Fibroblast of lung (primary cell): ENCODE measurements around the gene GDPD2. TPM values are rescaled to one million over a fixed set of nuclear protein-coding genes. Genes with fewer than 3 reads are reported as not detected.

Experiments used
- DNase-seq, 2 donors: peaks; one replicate each; pipeline versions ENCODE4 v3.0.0 to v3.0.0-alpha.2; 2010; ENCODE audit warnings: low read depth in 2 of 2
- H2AFZ ChIP-seq: 2 replicates; pipeline ENCODE4 v1.5.1; 2012; ENCODE audit warnings: low read length, control low read depth, inconsistent platforms
- H3K27ac ChIP-seq: 2 replicates; pipeline ENCODE4 v1.5.1; 2011; ENCODE audit warnings: low read length, control low read depth; ENCODE audit not compliant: insufficient read depth
- H3K27me3 ChIP-seq: 2 replicates; pipeline ENCODE4 v1.5.1; 2011; ENCODE audit warnings: mild to moderate bottlenecking, low read length; ENCODE audit not compliant: control insufficient read depth, insufficient read depth
- H3K36me3 ChIP-seq: 2 replicates; pipeline ENCODE4 v1.5.1; 2011; ENCODE audit warnings: low read length; ENCODE audit not compliant: control insufficient read depth, insufficient read depth
- H3K4me1 ChIP-seq: 2 replicates; pipeline ENCODE4 v1.5.1; 2011; ENCODE audit warnings: low read length; ENCODE audit not compliant: control insufficient read depth, insufficient read depth; ENCODE audit errors: extremely low read depth
- H3K4me2 ChIP-seq: 2 replicates; pipeline ENCODE4 v1.5.1; 2011; ENCODE audit warnings: low read length, control low read depth; ENCODE audit not compliant: insufficient read depth; ENCODE audit errors: extremely low read depth
- H3K4me3 ChIP-seq, 4 experiments: fragments of 200-600 bp in 1 of 4; sonication (generic) in 1 of 4; replicated peaks in 1 of 4; 2 replicates each; pipeline ENCODE4 v1.5.1; 2011 to 2016; ENCODE audit warnings: low read length in 4 of 4, low read depth in 3 of 4, mild to moderate bottlenecking in 3 of 4, control low read depth in 2 of 4, inconsistent platforms in 1 of 4, mixed read lengths in 1 of 4; ENCODE audit not compliant: insufficient read depth in 1 of 4; ENCODE audit errors: control extremely low read depth in 1 of 4
- H3K79me2 ChIP-seq: 2 replicates; pipeline ENCODE4 v1.5.1; 2012; ENCODE audit warnings: mild to moderate bottlenecking, low read length, inconsistent platforms; ENCODE audit not compliant: control insufficient read depth, insufficient read depth
- H3K9ac ChIP-seq: 2 replicates; pipeline ENCODE4 v1.5.1; 2011; ENCODE audit warnings: mild to moderate bottlenecking, low read length, control low read depth; ENCODE audit not compliant: insufficient read depth
- H3K9me3 ChIP-seq: 2 replicates; pipeline ENCODE4 v1.5.1; 2012; ENCODE audit warnings: low read depth, low read length; ENCODE audit not compliant: control insufficient read depth, insufficient read depth
- H4K20me1 ChIP-seq: 2 replicates; pipeline ENCODE4 v1.5.1; 2011; ENCODE audit warnings: low read length; ENCODE audit not compliant: control insufficient read depth, insufficient read depth; ENCODE audit errors: extremely low read depth
- CTCF ChIP-seq, 2 donors: IDR thresholded peaks in 1 of 2; conservative IDR thresholded peaks in 1 of 2; 1 replicate in 1 of 2; 2 replicates in 1 of 2; pipeline ENCODE4 v1.5.1; 2011 to 2012; ENCODE audit warnings: low read length in 2 of 2, control low read depth in 1 of 2, inconsistent platforms in 1 of 2, low read depth in 1 of 2, mild to moderate bottlenecking in 1 of 2
- EZH2 ChIP-seq: IDR thresholded peaks from 2 replicates; pipeline ENCODE4 v1.5.1; 2012; ENCODE audit warnings: low read length, control low read depth, mild to moderate bottlenecking; ENCODE audit errors: missing control alignments
- polyA plus RNA-seq, 2 donors: library from polyadenylated mRNA; depleted of rRNA in 1 of 2; stranded (reverse) in 1 of 2; unstranded in 1 of 2; fragments of >200 nt; gene quantifications; 2 replicates each; pipeline ENCODE4 v1.2.1, GENCODE V29; 2011 to 2012; ENCODE audit warnings: missing spikeins in 1 of 2
- total RNA-seq: library from RNA; depleted of rRNA; stranded (reverse); fragments of >200 nt; gene quantifications from 2 replicates; pipeline ENCODE4 v1.2.1, GENCODE V29; 2014

Gene GDPD2
- total and polyA plus RNA-seq, 2 donors (not counting 1 experiment from before 2014, with no cell fraction given): not detected

GRCh38 chrX:70402721-70403120 is 20.4 kb upstream of the GDPD2 start:
- no peaks in the 10 kb centered on the region for H3K36me3 ChIP-seq
- no peaks in the 10 kb centered on the region for H4K20me1 ChIP-seq
- H3K4me3 ChIP-seq: no peak overlapping the region
- TF ChIP-seq CTCF (conservative IDR thresholded peaks at IDR 0.05 in 1 of 2, IDR thresholded peaks at IDR 0.05 in 1 of 2; ENCODE audit: low read depth in 1 of 2, low read length in 2 of 2) (no peak), EZH2 (no peak)
- H3K9me3 ChIP-seq: no peaks in the 10 kb centered on the region
- H3K27me3 ChIP-seq: no peaks in the 10 kb centered on the region
- H3K4me2 ChIP-seq: no peak overlapping the region
- H2AFZ ChIP-seq: no peak overlapping the region
- no peak for DNase-seq
- H3K27ac ChIP-seq: no peak overlapping the region
- no peaks in the 10 kb centered on the region for H3K4me1 ChIP-seq
- no peak overlapping the region for H3K9ac ChIP-seq
- no peaks in the 10 kb centered on the region for H3K79me2 ChIP-seq

GRCh38 chrX:70405003-70405402 is 18.1 kb upstream of the GDPD2 start:
- Histone ChIP-seq H3K4me2 (no peak overlapping the region), H4K20me1 (no peaks in the 10 kb centered on the region), H2AFZ (no peak overlapping the region), H3K27me3 (no peaks in the 10 kb centered on the region), H3K79me2 (no peaks in the 10 kb centered on the region), H3K27ac (no peak overlapping the region), H3K36me3 (no peaks in the 10 kb centered on the region), H3K4me3 (no peak overlapping the region), H3K9me3 (no peaks in the 10 kb centered on the region), H3K9ac (no peak overlapping the region), H3K4me1 (no peaks in the 10 kb centered on the region)
- DNase-seq: no peak
- no peak for TF ChIP-seq EZH2
- no peak for TF ChIP-seq CTCF (conservative IDR thresholded peaks at IDR 0.05 in 1 of 2, IDR thresholded peaks at IDR 0.05 in 1 of 2; ENCODE audit: low read depth in 1 of 2, low read length in 2 of 2)

- no peaks in the 10 kb centered on the region for H4K20me1 ChIP-seq
- no peak overlapping the region for H3K9ac ChIP-seq
- H3K4me3 ChIP-seq: no peak overlapping the region
- no peak overlapping the region for H3K27ac ChIP-seq
- no peak overlapping the region for H2AFZ ChIP-seq
- TF ChIP-seq EZH2 (no peak), CTCF (conservative IDR thresholded peaks at IDR 0.05 in 1 of 2, IDR thresholded peaks at IDR 0.05 in 1 of 2; ENCODE audit: low read depth in 1 of 2, low read length in 2 of 2) (no peak)
- H3K4me2 ChIP-seq: no peak overlapping the region
- no peaks in the 10 kb centered on the region for H3K27me3 ChIP-seq
- H3K4me1 ChIP-seq: no peaks in the 10 kb centered on the region
- H3K9me3 ChIP-seq: no peaks in the 10 kb centered on the region
- H3K36me3 ChIP-seq: no peaks in the 10 kb centered on the region
- H3K79me2 ChIP-seq: no peaks in the 10 kb centered on the region
- no peak for DNase-seq
Observed at GRCh38 chrX:70410921-70411320, 12.2 kb upstream of the GDPD2 start.
